WTC11 (cell line): ENCODE data around the gene SUPT3H. TPM values are rescaled to one million over a fixed set of nuclear protein-coding genes. Genes with fewer than 3 reads are reported as not detected.

ENCODE experiments used
- ATAC-seq: fragments of 200-7000 bp; cut with Tn5 transposase; 2 replicates; pipeline ENCODE4 v1.10.0; 2021; ENCODE audit warnings: mild to moderate bottlenecking, moderate library complexity
- CTCF ChIA-PET: fragments of 300-600 bp; sonication (Branson Sonifier 250); formaldehyde crosslinking; loops from one replicate; lab custom pipeline; 2021; ENCODE audit warnings: antibody characterized with exemption; lab: Charles Lee
- POLR2A ChIA-PET: fragments of 350-600 bp; sonication (Branson Sonifier 250); formaldehyde crosslinking; loops from one replicate; lab custom pipeline; 2021; ENCODE audit warnings: antibody characterized with exemption; lab: Charles Lee
- DNase-seq: peaks from one replicate; pipeline ENCODE4 v3.0.0; 2021; ENCODE audit warnings: low spot score
- H3K27ac Mint-ChIP-seq: 2 replicates; pipeline ENCODE4 v1.8.0; 2021; ENCODE audit warnings: mixed read lengths
- H3K27me3 Mint-ChIP-seq: 2 replicates; pipeline ENCODE4 v1.8.0; 2021; ENCODE audit warnings: low read depth, mild to moderate bottlenecking, moderate library complexity, mixed read lengths
- H3K36me3 Mint-ChIP-seq: 2 replicates; pipeline ENCODE4 v1.8.0; 2021; ENCODE audit warnings: mixed read lengths
- H3K4me1 Mint-ChIP-seq: 2 replicates; pipeline ENCODE4 v1.8.0; 2022; ENCODE audit warnings: mixed read lengths
- H3K4me3 Mint-ChIP-seq: 2 replicates; pipeline ENCODE4 v1.8.0; 2021; ENCODE audit warnings: mild to moderate bottlenecking, moderate library complexity, mixed read lengths
- H3K9me3 Mint-ChIP-seq: 2 replicates; pipeline ENCODE4 v1.8.0; 2021; ENCODE audit warnings: mixed read lengths
- ELF4 ChIP-seq: sonication (generic); formaldehyde crosslinking; IDR thresholded peaks from 2 replicates; pipeline ENCODE4 v1.8.1; 2022; ENCODE audit warnings: low read depth, mild to moderate bottlenecking, moderate library complexity, missing genetic modification reagents
- FOXP1 ChIP-seq: sonication (generic); formaldehyde crosslinking; IDR thresholded peaks from 2 replicates; pipeline ENCODE4 v1.8.0; 2022; ENCODE audit warnings: missing genetic modification reagents, mild to moderate bottlenecking, moderate library complexity, borderline replicate concordance
- GABPB1 ChIP-seq: sonication (generic); formaldehyde crosslinking; IDR thresholded peaks from 2 replicates; pipeline ENCODE4 v1.8.1; 2023; ENCODE audit warnings: mild to moderate bottlenecking, missing genetic modification reagents
- MYBL2 ChIP-seq: sonication (generic); formaldehyde crosslinking; IDR thresholded peaks from 2 replicates; pipeline ENCODE4 v1.8.1; 2023; ENCODE audit warnings: mild to moderate bottlenecking, moderate library complexity, missing genetic modification reagents
- NFE2L1 ChIP-seq: sonication (generic); formaldehyde crosslinking; IDR thresholded peaks from 2 replicates; pipeline ENCODE4 v1.8.1; 2023; ENCODE audit warnings: missing genetic modification reagents
- NR1H2 ChIP-seq: sonication (generic); formaldehyde crosslinking; IDR thresholded peaks from 2 replicates; pipeline ENCODE4 v1.9.0; 2021; ENCODE audit warnings: mild to moderate bottlenecking, moderate library complexity, missing genetic modification reagents
- NR3C1 ChIP-seq: sonication (generic); formaldehyde crosslinking; conservative IDR thresholded peaks from 2 replicates; pipeline ENCODE4 v1.8.1; 2023; ENCODE audit warnings: low read depth, mild to moderate bottlenecking, missing genetic modification reagents
- ZNF396 ChIP-seq: fragments of 250-450 bp; sonication (Bioruptor Pico); IDR thresholded peaks from 2 replicates; pipeline ENCODE4 v1.8.0; 2021; ENCODE audit warnings: mild to moderate bottlenecking, moderate library complexity, borderline replicate concordance
- ZNF671 ChIP-seq: fragments of 250-450 bp; sonication (Bioruptor Pico); IDR thresholded peaks from 2 replicates; pipeline ENCODE4 v1.8.0; 2021; ENCODE audit warnings: mild to moderate bottlenecking
- total RNA-seq: library from RNA; stranded (reverse); gene quantifications from 3 replicates; pipeline ENCODE4 v1.2.3, GENCODE V29; 2021
- TF ChIP-seq, protein P1 (sequence below): sonication (generic); formaldehyde crosslinking; IDR thresholded peaks from 2 replicates; pipeline ENCODE4 v1.8.1; 2022; ENCODE audit warnings: missing genetic modification reagents, borderline replicate concordance
- TF ChIP-seq, protein P2 (sequence below): fragments of 250-450 bp; sonication (Bioruptor Pico); IDR thresholded peaks from 2 replicates; pipeline ENCODE4 v1.9.0; 2021; ENCODE audit warnings: mild to moderate bottlenecking
- TF ChIP-seq, protein P3 (sequence below): sonication (generic); formaldehyde crosslinking; IDR thresholded peaks from 2 replicates; pipeline ENCODE4 v1.8.0; 2023; ENCODE audit warnings: missing genetic modification reagents, mild to moderate bottlenecking, borderline replicate concordance
- TF ChIP-seq, protein P4 (sequence below): sonication (generic); formaldehyde crosslinking; IDR thresholded peaks from 2 replicates; pipeline ENCODE4 v1.8.1; 2023; ENCODE audit warnings: mild to moderate bottlenecking, missing genetic modification reagents
- TF ChIP-seq, protein P5 (sequence below): sonication (generic); formaldehyde crosslinking; IDR thresholded peaks from 2 replicates; pipeline ENCODE4 v1.8.1; 2022; ENCODE audit warnings: low read depth, mild to moderate bottlenecking, moderate library complexity, missing genetic modification reagents, borderline replicate concordance
- TF ChIP-seq, protein P6 (sequence below): fragments of 250-450 bp; sonication (Bioruptor Pico); IDR thresholded peaks from 2 replicates; pipeline ENCODE4 v2.1.2; 2022; ENCODE audit warnings: mild to moderate bottlenecking, moderate library complexity

The SUPT3H gene
- total RNA-seq, 1 experiment from 2014 or later, result 15.3 TPM

DNA sequence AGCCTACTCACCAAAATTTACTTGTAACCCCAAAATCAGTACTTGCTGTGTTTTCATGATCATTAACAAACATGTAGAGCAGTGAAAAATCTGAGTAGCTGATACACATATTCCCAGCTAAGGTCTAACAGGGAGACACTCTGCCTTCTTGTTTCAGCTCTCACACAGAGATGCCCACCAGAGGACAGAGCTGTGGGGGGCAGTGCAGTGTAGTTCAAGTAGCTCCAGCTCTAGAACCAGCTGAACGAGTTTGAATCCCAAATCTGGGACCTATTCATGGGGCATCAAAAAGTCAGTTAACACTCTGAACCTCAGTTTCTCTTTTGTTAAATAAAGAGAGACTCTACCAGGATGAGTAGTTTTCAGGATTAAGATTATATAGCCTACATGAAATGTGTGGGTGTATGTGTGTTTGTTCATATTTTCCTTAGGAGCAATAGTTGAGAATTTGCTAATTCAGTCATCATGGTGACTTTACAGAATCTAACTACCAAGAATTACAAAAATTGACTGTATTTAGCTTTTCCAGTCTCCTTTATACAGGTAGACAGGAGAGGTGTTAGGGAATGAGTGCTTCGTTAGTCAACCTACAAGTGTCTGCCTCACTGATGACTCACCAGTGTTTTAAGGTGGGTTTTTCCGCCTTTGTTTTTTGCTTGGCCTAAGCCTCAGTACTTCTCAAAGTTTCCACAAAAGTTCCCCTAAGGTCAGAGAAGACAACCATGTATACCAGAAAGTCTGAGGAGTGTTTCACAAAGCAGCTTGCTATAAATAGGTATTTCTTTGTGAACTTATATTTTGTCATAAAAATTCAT, 213.6 kb downstream of the SUPT3H start:
- DNase-seq, result no peak
- CTCF ChIA-PET, result no interaction called here
- peak; percentile 47 for ATAC-seq
- Mint-ChIP-seq H3K27ac (no peak overlapping the region), H3K4me3 (no peak overlapping the region), H3K4me1 (peaks cover 13% of the 10 kb centered on the region), H3K9me3 (no peaks in the 10 kb centered on the region; the same call in 1 of the 2 replicates), H3K27me3 (no peaks in the 10 kb centered on the region), H3K36me3 (no peaks in the 10 kb centered on the region)
- TF ChIP-seq, protein P1, sequence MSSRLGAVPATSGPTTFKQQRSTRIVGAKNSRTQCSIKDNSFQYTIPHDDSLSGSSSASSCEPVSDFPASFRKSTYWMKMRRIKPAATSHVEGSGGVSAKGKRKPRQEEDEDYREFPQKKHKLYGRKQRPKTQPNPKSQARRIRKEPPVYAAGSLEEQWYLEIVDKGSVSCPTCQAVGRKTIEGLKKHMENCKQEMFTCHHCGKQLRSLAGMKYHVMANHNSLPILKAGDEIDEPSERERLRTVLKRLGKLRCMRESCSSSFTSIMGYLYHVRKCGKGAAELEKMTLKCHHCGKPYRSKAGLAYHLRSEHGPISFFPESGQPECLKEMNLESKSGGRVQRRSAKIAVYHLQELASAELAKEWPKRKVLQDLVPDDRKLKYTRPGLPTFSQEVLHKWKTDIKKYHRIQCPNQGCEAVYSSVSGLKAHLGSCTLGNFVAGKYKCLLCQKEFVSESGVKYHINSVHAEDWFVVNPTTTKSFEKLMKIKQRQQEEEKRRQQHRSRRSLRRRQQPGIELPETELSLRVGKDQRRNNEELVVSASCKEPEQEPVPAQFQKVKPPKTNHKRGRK (CRISPR knock-in tag), result no peak
- TF ChIP-seq, protein P2, sequence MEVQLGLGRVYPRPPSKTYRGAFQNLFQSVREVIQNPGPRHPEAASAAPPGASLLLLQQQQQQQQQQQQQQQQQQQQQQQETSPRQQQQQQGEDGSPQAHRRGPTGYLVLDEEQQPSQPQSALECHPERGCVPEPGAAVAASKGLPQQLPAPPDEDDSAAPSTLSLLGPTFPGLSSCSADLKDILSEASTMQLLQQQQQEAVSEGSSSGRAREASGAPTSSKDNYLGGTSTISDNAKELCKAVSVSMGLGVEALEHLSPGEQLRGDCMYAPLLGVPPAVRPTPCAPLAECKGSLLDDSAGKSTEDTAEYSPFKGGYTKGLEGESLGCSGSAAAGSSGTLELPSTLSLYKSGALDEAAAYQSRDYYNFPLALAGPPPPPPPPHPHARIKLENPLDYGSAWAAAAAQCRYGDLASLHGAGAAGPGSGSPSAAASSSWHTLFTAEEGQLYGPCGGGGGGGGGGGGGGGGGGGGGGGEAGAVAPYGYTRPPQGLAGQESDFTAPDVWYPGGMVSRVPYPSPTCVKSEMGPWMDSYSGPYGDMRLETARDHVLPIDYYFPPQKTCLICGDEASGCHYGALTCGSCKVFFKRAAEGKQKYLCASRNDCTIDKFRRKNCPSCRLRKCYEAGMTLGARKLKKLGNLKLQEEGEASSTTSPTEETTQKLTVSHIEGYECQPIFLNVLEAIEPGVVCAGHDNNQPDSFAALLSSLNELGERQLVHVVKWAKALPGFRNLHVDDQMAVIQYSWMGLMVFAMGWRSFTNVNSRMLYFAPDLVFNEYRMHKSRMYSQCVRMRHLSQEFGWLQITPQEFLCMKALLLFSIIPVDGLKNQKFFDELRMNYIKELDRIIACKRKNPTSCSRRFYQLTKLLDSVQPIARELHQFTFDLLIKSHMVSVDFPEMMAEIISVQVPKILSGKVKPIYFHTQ (CRISPR knock-in tag), result no peak
- TF ChIP-seq, protein P3, sequence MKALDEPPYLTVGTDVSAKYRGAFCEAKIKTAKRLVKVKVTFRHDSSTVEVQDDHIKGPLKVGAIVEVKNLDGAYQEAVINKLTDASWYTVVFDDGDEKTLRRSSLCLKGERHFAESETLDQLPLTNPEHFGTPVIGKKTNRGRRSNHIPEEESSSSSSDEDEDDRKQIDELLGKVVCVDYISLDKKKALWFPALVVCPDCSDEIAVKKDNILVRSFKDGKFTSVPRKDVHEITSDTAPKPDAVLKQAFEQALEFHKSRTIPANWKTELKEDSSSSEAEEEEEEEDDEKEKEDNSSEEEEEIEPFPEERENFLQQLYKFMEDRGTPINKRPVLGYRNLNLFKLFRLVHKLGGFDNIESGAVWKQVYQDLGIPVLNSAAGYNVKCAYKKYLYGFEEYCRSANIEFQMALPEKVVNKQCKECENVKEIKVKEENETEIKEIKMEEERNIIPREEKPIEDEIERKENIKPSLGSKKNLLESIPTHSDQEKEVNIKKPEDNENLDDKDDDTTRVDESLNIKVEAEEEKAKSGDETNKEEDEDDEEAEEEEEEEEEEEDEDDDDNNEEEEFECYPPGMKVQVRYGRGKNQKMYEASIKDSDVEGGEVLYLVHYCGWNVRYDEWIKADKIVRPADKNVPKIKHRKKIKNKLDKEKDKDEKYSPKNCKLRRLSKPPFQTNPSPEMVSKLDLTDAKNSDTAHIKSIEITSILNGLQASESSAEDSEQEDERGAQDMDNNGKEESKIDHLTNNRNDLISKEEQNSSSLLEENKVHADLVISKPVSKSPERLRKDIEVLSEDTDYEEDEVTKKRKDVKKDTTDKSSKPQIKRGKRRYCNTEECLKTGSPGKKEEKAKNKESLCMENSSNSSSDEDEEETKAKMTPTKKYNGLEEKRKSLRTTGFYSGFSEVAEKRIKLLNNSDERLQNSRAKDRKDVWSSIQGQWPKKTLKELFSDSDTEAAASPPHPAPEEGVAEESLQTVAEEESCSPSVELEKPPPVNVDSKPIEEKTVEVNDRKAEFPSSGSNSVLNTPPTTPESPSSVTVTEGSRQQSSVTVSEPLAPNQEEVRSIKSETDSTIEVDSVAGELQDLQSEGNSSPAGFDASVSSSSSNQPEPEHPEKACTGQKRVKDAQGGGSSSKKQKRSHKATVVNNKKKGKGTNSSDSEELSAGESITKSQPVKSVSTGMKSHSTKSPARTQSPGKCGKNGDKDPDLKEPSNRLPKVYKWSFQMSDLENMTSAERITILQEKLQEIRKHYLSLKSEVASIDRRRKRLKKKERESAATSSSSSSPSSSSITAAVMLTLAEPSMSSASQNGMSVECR (CRISPR knock-in tag), result no peak
- TF ChIP-seq ZNF396 (CRISPR knock-in tag) (no peak), FOXP1 (CRISPR knock-in tag) (no peak), NR3C1 (CRISPR knock-in tag) (no peak)
- POLR2A ChIA-PET, result no interaction called here

DNA sequence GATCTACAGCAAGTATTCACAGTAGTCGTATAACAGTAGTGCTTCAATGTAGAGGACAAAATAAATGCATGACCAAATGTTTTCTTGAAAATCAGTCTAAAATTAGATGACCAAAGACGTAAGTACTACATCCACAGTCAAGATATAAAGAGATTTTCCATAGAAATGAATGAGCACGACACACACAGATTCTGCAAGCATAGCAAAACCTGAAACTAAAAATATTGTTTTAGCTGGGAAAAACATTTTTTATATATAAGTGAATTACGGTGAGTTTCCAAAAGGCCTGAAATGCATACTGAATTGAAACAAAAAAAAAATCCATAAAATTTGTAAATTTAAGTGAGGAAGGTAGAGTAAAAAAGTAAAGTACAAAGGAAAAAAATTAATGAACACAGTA, 217.4 kb downstream of the SUPT3H start:
- peaks cover 13% of the 10 kb centered on the region for H3K4me1 Mint-ChIP-seq
- DNase-seq (no peak), ATAC-seq (no peak)
- H3K36me3 Mint-ChIP-seq, result no peaks in the 10 kb centered on the region
- CTCF ChIA-PET, result no interaction called here
- H3K27ac Mint-ChIP-seq, result no peak overlapping the region
- no peaks in the 10 kb centered on the region for H3K27me3 Mint-ChIP-seq
- no peak overlapping the region for H3K4me3 Mint-ChIP-seq
- POLR2A ChIA-PET, result no interaction called here
- no peaks in the 10 kb centered on the region; the same call in 1 of the 2 replicates for H3K9me3 Mint-ChIP-seq
- TF ChIP-seq, protein P4, sequence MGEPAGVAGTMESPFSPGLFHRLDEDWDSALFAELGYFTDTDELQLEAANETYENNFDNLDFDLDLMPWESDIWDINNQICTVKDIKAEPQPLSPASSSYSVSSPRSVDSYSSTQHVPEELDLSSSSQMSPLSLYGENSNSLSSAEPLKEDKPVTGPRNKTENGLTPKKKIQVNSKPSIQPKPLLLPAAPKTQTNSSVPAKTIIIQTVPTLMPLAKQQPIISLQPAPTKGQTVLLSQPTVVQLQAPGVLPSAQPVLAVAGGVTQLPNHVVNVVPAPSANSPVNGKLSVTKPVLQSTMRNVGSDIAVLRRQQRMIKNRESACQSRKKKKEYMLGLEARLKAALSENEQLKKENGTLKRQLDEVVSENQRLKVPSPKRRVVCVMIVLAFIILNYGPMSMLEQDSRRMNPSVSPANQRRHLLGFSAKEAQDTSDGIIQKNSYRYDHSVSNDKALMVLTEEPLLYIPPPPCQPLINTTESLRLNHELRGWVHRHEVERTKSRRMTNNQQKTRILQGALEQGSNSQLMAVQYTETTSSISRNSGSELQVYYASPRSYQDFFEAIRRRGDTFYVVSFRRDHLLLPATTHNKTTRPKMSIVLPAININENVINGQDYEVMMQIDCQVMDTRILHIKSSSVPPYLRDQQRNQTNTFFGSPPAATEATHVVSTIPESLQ, result no peak
- TF ChIP-seq, protein P5, sequence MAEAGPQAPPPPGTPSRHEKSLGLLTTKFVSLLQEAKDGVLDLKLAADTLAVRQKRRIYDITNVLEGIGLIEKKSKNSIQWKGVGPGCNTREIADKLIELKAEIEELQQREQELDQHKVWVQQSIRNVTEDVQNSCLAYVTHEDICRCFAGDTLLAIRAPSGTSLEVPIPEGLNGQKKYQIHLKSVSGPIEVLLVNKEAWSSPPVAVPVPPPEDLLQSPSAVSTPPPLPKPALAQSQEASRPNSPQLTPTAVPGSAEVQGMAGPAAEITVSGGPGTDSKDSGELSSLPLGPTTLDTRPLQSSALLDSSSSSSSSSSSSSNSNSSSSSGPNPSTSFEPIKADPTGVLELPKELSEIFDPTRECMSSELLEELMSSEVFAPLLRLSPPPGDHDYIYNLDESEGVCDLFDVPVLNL (CRISPR knock-in tag), result no peak
- TF ChIP-seq ZNF671 (CRISPR knock-in tag) (no peak), NFE2L1 (CRISPR knock-in tag) (no peak), NR1H2 (CRISPR knock-in tag) (no peak), ELF4 (CRISPR knock-in tag) (no peak), GABPB1 (no peak), MYBL2 (CRISPR knock-in tag) (no peak)
- TF ChIP-seq, protein P6, sequence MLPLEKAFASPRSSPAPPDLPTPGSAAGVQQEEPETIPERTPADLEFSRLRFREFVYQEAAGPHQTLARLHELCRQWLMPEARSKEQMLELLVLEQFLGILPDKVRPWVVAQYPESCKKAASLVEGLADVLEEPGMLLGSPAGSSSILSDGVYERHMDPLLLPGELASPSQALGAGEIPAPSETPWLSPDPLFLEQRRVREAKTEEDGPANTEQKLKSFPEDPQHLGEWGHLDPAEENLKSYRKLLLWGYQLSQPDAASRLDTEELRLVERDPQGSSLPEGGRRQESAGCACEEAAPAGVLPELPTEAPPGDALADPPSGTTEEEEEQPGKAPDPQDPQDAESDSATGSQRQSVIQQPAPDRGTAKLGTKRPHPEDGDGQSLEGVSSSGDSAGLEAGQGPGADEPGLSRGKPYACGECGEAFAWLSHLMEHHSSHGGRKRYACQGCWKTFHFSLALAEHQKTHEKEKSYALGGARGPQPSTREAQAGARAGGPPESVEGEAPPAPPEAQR, result no peak
